Parathyroid adenoma (tissue), 2 donors: ENCODE measurements around the gene ADAM8.
"Not testable (repeated sequence)": the region's sequence is repeated elsewhere in the genome, so short reads cannot be mapped to it uniquely, and the experiment has no call there.

ENCODE experiments used
- H2AFZ ChIP-seq: fragments of 300-600 bp; sonication (generic); one replicate; pipeline ENCODE4 v1.7.0; 2017; ENCODE audit warnings: antibody characterized with exemption, mild to moderate bottlenecking
- H3K27ac ChIP-seq: fragments of 300-600 bp; sonication (generic); one replicate; pipeline ENCODE4 v1.7.0; 2017
- H3K27me3 ChIP-seq: fragments of 300-600 bp; sonication (generic); one replicate; pipeline ENCODE4 v1.7.0; 2017; ENCODE audit warnings: low read length; ENCODE audit not compliant: control insufficient read depth, insufficient read depth
- H3K36me3 ChIP-seq: fragments of 300-600 bp; sonication (generic); one replicate; pipeline ENCODE4 v1.7.0; 2017; ENCODE audit warnings: low read length; ENCODE audit not compliant: control insufficient read depth, insufficient read depth
- H3K4me1 ChIP-seq: fragments of 300-600 bp; sonication (generic); one replicate; pipeline ENCODE4 v1.7.0; 2017; ENCODE audit warnings: control low read depth
- H3K4me2 ChIP-seq: fragments of 300-600 bp; sonication (generic); one replicate; pipeline ENCODE4 v1.7.0; 2017; ENCODE audit warnings: low read length
- H3K4me3 ChIP-seq: fragments of 300-600 bp; sonication (generic); one replicate; pipeline ENCODE4 v1.7.0; 2017; ENCODE audit warnings: low read depth, low read length
- H3K79me2 ChIP-seq: fragments of 300-600 bp; sonication (generic); one replicate; pipeline ENCODE4 v1.7.0; 2017; ENCODE audit warnings: control low read depth
- H3K9ac ChIP-seq: fragments of 300-600 bp; sonication (generic); one replicate; pipeline ENCODE4 v1.7.0; 2017; ENCODE audit warnings: mild to moderate bottlenecking
- H3K9me3 ChIP-seq: fragments of 300-600 bp; sonication (generic); one replicate; pipeline ENCODE4 v1.7.0; 2017; ENCODE audit warnings: low read length; ENCODE audit not compliant: control insufficient read depth
- TF ChIP-seq, protein P1 (sequence below): fragments of 300-600 bp; sonication (generic); IDR thresholded peaks from one replicate; pipeline ENCODE4 v1.7.0; 2017; ENCODE audit warnings: antibody characterized with exemption, mild to moderate bottlenecking
- donor health status: primary hyperparathyroidism.

ADAM8 gene

DNA sequence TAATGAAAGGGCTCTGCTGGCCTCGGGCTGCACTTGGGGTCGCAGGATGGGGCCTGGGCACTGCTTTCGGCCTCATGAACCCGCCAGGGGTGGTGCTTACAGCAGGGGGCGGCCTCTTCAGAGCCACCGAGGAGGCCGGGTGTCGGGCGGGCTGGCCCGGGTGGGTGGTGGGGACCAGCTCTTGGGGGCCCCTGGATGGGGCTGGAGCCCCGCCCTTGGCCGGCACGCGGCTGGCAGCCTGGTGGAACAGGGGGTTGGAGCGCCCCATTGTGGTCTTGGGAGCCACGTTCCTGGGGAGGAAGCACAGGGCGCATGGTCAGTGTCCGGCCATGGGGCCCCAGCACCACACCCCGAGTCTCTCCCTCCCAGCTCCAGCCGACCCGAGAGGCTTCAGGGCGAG is 8.8 kb downstream of the ADAM8 start:
- Histone ChIP-seq H3K4me3 (no peak overlapping the region), H3K9me3 (no peaks in the 10 kb centered on the region), H3K9ac (no peak overlapping the region), H3K36me3 (no peaks in the 10 kb centered on the region), H3K4me2 (no peak overlapping the region), H3K27ac (no peak overlapping the region), H3K4me1 (no peaks in the 10 kb centered on the region), H3K27me3 (no peaks in the 10 kb centered on the region), H3K79me2 (no peaks in the 10 kb centered on the region), H2AFZ (no peak overlapping the region)
- TF ChIP-seq, protein P1, sequence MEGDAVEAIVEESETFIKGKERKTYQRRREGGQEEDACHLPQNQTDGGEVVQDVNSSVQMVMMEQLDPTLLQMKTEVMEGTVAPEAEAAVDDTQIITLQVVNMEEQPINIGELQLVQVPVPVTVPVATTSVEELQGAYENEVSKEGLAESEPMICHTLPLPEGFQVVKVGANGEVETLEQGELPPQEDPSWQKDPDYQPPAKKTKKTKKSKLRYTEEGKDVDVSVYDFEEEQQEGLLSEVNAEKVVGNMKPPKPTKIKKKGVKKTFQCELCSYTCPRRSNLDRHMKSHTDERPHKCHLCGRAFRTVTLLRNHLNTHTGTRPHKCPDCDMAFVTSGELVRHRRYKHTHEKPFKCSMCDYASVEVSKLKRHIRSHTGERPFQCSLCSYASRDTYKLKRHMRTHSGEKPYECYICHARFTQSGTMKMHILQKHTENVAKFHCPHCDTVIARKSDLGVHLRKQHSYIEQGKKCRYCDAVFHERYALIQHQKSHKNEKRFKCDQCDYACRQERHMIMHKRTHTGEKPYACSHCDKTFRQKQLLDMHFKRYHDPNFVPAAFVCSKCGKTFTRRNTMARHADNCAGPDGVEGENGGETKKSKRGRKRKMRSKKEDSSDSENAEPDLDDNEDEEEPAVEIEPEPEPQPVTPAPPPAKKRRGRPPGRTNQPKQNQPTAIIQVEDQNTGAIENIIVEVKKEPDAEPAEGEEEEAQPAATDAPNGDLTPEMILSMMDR = no peak

DNA sequence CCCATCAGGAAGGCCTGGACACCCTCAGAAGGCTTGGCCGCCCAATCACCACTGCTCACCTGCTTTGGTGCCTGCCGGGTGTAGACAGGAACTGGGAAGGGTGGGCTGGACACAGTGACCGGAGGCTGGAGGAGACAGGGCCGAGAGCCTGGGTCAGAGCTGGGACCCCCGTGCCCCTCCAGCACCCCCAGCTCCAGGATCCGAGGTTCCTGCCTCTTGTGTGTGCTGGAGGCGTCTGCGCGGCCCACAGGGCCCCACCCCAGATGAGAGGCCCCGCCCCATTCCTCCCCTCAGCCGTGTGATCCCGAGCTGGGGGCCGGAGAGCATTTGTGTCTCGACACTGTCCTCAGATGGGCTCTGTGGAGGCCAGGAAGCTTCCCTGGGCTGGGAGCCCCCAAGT is 9.4 kb downstream of the ADAM8 start:
- H3K27ac ChIP-seq = no peak overlapping the region
- TF ChIP-seq, protein P1 = no peak
- no peak overlapping the region for H3K4me2 ChIP-seq
- H2AFZ ChIP-seq = no peak overlapping the region
- H3K4me3 ChIP-seq = no peak overlapping the region
- no peaks in the 10 kb centered on the region for H3K36me3 ChIP-seq
- H3K4me1 ChIP-seq = no peaks in the 10 kb centered on the region
- H3K9ac ChIP-seq = no peak overlapping the region
- H3K79me2 ChIP-seq = no peaks in the 10 kb centered on the region
- no peaks in the 10 kb centered on the region for H3K9me3 ChIP-seq
- H3K27me3 ChIP-seq = no peaks in the 10 kb centered on the region

DNA sequence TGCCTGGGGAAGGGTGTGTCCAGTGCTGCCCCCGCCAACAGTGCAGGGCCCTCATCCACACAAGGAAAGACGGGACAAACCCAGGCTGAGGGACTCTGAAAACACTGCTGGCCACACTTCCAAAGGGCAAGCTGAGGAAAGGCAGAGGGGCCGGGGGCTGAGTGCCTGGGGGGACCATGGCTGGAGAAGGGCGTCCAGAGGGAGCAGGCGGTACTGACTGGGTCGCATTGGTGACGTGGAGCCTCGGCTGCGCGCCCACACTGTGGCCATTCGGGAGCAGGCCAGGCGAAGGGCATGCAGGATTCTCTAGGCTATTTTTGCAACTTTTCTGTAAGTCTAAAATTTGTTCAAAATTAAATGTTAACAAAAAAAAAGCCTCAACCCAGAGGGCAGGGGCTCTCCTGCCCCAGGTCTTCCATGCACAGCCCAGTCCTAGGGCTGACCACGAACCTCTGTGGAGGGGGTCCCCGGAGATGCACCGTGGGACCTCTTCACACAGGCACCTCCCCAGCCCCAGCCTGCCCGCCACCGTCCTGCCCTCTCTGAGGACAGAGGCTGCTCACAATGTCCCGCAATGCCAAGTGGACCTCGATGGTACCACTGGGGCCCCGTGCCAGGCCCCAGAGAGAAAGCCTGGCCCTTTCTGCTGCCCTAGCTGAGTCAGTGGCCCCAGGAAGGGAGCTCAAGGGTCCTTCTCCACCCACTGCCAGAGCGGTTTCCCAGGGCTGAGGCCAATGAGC is 10.4 kb downstream of the ADAM8 start:
- no peak overlapping the region for H2AFZ ChIP-seq
- H3K27ac ChIP-seq = no peak overlapping the region
- H3K9me3 ChIP-seq = no peaks in the 10 kb centered on the region
- TF ChIP-seq, protein P1 = no peak
- no peaks in the 10 kb centered on the region for H3K36me3 ChIP-seq
- no peaks in the 10 kb centered on the region for H3K4me1 ChIP-seq
- H3K27me3 ChIP-seq = no peaks in the 10 kb centered on the region
- no peak overlapping the region for H3K4me3 ChIP-seq
- H3K79me2 ChIP-seq = no peaks in the 10 kb centered on the region
- no peak overlapping the region for H3K9ac ChIP-seq
- no peak overlapping the region for H3K4me2 ChIP-seq

DNA sequence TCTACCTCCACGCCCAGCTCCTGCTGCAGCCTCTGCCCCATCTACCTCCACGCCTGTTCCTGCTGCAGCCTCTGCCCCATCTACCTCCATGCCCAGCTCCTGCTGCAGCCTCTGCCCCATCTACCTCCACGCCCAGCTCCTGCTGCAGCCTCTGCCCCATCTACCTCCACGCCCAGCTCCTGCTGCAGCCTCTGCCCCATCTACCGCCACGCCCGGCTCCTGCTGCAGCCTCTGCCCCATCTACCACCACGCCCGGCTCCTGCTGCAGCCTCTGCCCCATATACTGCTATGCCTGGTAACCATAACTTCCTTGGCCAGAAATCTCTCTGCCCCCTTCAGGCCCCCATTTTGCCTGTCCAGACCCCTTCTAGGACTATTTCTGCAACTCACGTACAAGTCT is 11.6 kb downstream of the ADAM8 start:
- not testable (repeated sequence) for H3K27ac ChIP-seq, H3K27me3 ChIP-seq, H2AFZ ChIP-seq, H3K79me2 ChIP-seq, H3K36me3 ChIP-seq, H3K4me1 ChIP-seq, H3K4me3 ChIP-seq, H3K9ac ChIP-seq, H3K4me2 ChIP-seq, H3K9me3 ChIP-seq

DNA sequence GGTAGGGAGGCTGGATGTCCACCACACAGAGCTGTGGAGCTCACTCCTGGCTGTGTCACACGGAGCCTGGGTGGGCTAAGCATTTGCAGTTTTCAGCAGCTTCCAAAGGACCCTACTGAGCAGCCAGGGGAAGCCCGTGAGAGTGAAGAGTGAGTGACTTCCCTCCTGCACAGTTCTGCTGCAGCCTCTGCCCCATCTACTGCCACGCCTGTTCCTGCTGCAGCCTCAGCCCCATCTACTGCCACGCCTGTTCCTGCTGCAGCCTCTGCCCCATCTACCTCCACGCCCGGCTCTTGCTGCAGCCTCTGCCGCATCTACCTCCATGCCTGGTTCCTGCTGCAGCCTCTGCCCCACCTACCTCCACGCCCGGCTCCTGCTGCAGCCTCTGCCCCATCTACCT is 12.2 kb downstream of the ADAM8 start:
- H3K9me3 ChIP-seq = no peaks in the 10 kb centered on the region
- no peak overlapping the region for H2AFZ ChIP-seq
- no peaks in the 10 kb centered on the region for H3K27me3 ChIP-seq
- H3K36me3 ChIP-seq = no peaks in the 10 kb centered on the region
- H3K4me1 ChIP-seq = no peaks in the 10 kb centered on the region
- H3K79me2 ChIP-seq = no peaks in the 10 kb centered on the region
- H3K9ac ChIP-seq = no peak overlapping the region
- H3K4me2 ChIP-seq = no peak overlapping the region
- no peak overlapping the region for H3K27ac ChIP-seq
- no peak overlapping the region for H3K4me3 ChIP-seq
- TF ChIP-seq, protein P1 = no peak
